ENCODE results near the gene TRAM2. TPM values are rescaled to one million over a fixed set of nuclear protein-coding genes. Genes with fewer than 3 reads are reported as not detected.

The TRAM2 gene
- total RNA-seq, 1 experiment from 2014 or later = 21.2 TPM

- Histone ChIP-seq H3K4me2 (ENCODE audit: insufficient read depth, insufficient read length, low read length) (no peak overlapping the region), H2BK15ac (ENCODE audit: low read depth, low read length) (no peak overlapping the region), H2BK12ac (ENCODE audit: insufficient read length, low read depth, low read length) (no peak overlapping the region), H3K4ac (ENCODE audit: low read depth, low read length) (no peak overlapping the region), H3K79me2 (ENCODE audit: insufficient read depth, low read length) (peaks cover 4% of the 10 kb centered on the region; the same call in 1 of the 2 replicates), H2BK5ac (ENCODE audit: insufficient read length, low read length) (no peak overlapping the region), H4K5ac (ENCODE audit: insufficient read length, low read depth, low read length) (no peak overlapping the region), H4K20me1 (ENCODE audit: control insufficient read depth, insufficient read depth, insufficient read length) (no peaks in the 10 kb centered on the region), H3K27ac (ENCODE audit: insufficient read length, low read depth, low read length) (no peak overlapping the region), H3K9me3 (ENCODE audit: control insufficient read depth, low read depth, low read length) (no peaks in the 10 kb centered on the region), H3K79me1 (ENCODE audit: insufficient read depth, low read depth, low read length, poor library complexity, severe bottlenecking) (no peaks in the 10 kb centered on the region), H4K91ac (ENCODE audit: insufficient read length, low read depth, low read length) (no peak overlapping the region), H3K14ac (ENCODE audit: insufficient read depth, low read length) (no peak overlapping the region), H2AK5ac (ENCODE audit: insufficient read length, low read length) (no peak overlapping the region), H2BK20ac (ENCODE audit: low read depth, low read length, poor library complexity, severe bottlenecking) (no peak overlapping the region), H3K9ac (ENCODE audit: extremely low read depth, insufficient read length, low read length) (no peak overlapping the region), H3K27me3 (ENCODE audit: insufficient read depth, low read length) (no peaks in the 10 kb centered on the region), H3T11ph (ENCODE audit: low read length) (no peak overlapping the region), H2BK120ac (ENCODE audit: low read depth, low read length, poor library complexity, severe bottlenecking) (no peak overlapping the region), H3K4me1 (ENCODE audit: insufficient read depth, low read length) (peaks cover 25% of the 10 kb centered on the region), H3K23ac (ENCODE audit: insufficient read length, low read depth, low read length) (no peak overlapping the region), H2AFZ (ENCODE audit: low read length) (no peak overlapping the region), H3K56ac (ENCODE audit: insufficient read length, low read depth, low read length) (no peak overlapping the region), H3K23me2 (ENCODE audit: insufficient read length, low read depth, low read length, poor library complexity, severe bottlenecking) (no peaks in the 10 kb centered on the region), H3K18ac (ENCODE audit: insufficient read length, low read depth, low read length) (no peak overlapping the region), H4K8ac (replicated peaks; ENCODE audit: insufficient read length, low read depth, low read length) (no peak overlapping the region)
- Mint-ChIP-seq H3K9me3 (no peaks in the 10 kb centered on the region), H3K27me3 (ENCODE audit: low read depth) (no peaks in the 10 kb centered on the region), H3K36me3 (ENCODE audit: insufficient read depth in 1 of 3, low read depth in 3 of 3) (no peaks in the 10 kb centered on the region), H3K4me1 (peaks cover 43 to 51% of the 10 kb centered on the region in 2 experiments), H3K4me3 (no peak overlapping the region), H3K27ac (peak overlapping the region in 1 of 3 experiments; percentile 45; a peak in 2 of 7 replicates)
- WGBS (ENCODE audit: extremely low coverage, insufficient read length, low lambda C conversion rate) = no CpG with 5 or more reads among the region's 3 CpGs
- no peak for DNase-seq
- TF ChIP-seq CTCF (conservative IDR thresholded peaks at IDR 0.05) = no peak
Measured at GRCh38 chr6:52540286-52540902, 36.5 kb downstream of the TRAM2 start.

All from H9 (cell line).